NCI-H748 (cell line): Measurements from ENCODE around the gene ZNF462.

Experiments
- DNase-seq: peaks from one replicate; lab custom pipeline; 2025; ENCODE audit not compliant: unreplicated experiment; lab: John Stamatoyannopoulos, UW

ZNF462 gene

GRCh38 chr9:106922026-106922425 lies 59.1 kb downstream of the ZNF462 start:
- no peak for DNase-seq

GRCh38 chr9:106925392-106925791 lies 62.4 kb downstream of the ZNF462 start:
- no peak for DNase-seq

- DNase-seq: no peak
Observed at GRCh38 chr9:106927916-106928315, 65.0 kb downstream of the ZNF462 start.

GRCh38 chr9:106928350-106928749 lies 65.4 kb downstream of the ZNF462 start:
- no peak for DNase-seq

GRCh38 chr9:106929471-106930177 lies 66.7 kb downstream of the ZNF462 start:
- no peak for DNase-seq

GRCh38 chr9:106930477-106930876 lies 67.5 kb downstream of the ZNF462 start:
- no peak for DNase-seq

- no peak for DNase-seq
Observed at GRCh38 chr9:106931466-106931865, 68.5 kb downstream of the ZNF462 start.

GRCh38 chr9:106932178-106932577 lies 69.2 kb downstream of the ZNF462 start:
- no peak for DNase-seq

GRCh38 chr9:106932675-106933074 lies 69.7 kb downstream of the ZNF462 start:
- DNase-seq: no peak

GRCh38 chr9:106933470-106933869 lies 70.5 kb downstream of the ZNF462 start:
- DNase-seq: no peak

- no peak for DNase-seq
Observed at GRCh38 chr9:106934442-106935238, 71.7 kb downstream of the ZNF462 start.

GRCh38 chr9:106936680-106937079 lies 73.7 kb downstream of the ZNF462 start:
- no peak for DNase-seq

GRCh38 chr9:106941916-106942315 lies 79.0 kb downstream of the ZNF462 start:
- no peak for DNase-seq

GRCh38 chr9:106945727-106946660 lies 83.0 kb downstream of the ZNF462 start:
- no peak for DNase-seq

GRCh38 chr9:106947106-106947900 lies 84.3 kb downstream of the ZNF462 start:
- no peak for DNase-seq

GRCh38 chr9:106953174-106953573 lies 90.2 kb downstream of the ZNF462 start:
- no peak for DNase-seq

- DNase-seq: no peak
Observed at GRCh38 chr9:106954558-106954957, 91.6 kb downstream of the ZNF462 start.

GRCh38 chr9:106954974-106955850 lies 92.2 kb downstream of the ZNF462 start:
- peak; percentile 89 for DNase-seq

- DNase-seq: no peak
Observed at GRCh38 chr9:106956971-106957370, 94.0 kb downstream of the ZNF462 start.
